GM19035 (cell line): ENCODE results near the gene RERE.

ENCODE experiments used
- ATAC-seq: cut with Tn5 transposase; IDR thresholded peaks from one replicate; pipeline ENCODE4 v1.9.1; 2021; ENCODE audit not compliant: unreplicated experiment

RERE gene

GRCh38 chr1:8418301-8418700, 399.1 kb downstream of the RERE start:
- ATAC-seq: no peak

- no peak for ATAC-seq
Measured at GRCh38 chr1:8417625-8418024, 399.8 kb downstream of the RERE start.

- no peak for ATAC-seq
Measured at GRCh38 chr1:8416881-8417280, 400.6 kb downstream of the RERE start.

GRCh38 chr1:8415526-8416278, 401.7 kb downstream of the RERE start:
- no peak for ATAC-seq

GRCh38 chr1:8412183-8412831, 405.1 kb downstream of the RERE start:
- no peak for ATAC-seq

- no peak for ATAC-seq
Measured at GRCh38 chr1:8411803-8412182, 405.6 kb downstream of the RERE start.

GRCh38 chr1:8410791-8411190, 406.6 kb downstream of the RERE start:
- no peak for ATAC-seq

- no peak for ATAC-seq
Measured at GRCh38 chr1:8409606-8410005, 407.8 kb downstream of the RERE start.

GRCh38 chr1:8409106-8409505, 408.3 kb downstream of the RERE start:
- no peak for ATAC-seq

GRCh38 chr1:8408151-8408839, 409.1 kb downstream of the RERE start:
- ATAC-seq: no peak

- ATAC-seq: no peak
Measured at GRCh38 chr1:8407652-8408051, 409.8 kb downstream of the RERE start.

GRCh38 chr1:8406960-8407359, 410.5 kb downstream of the RERE start:
- ATAC-seq: no peak

- ATAC-seq: no peak
Measured at GRCh38 chr1:8406011-8406410, 411.4 kb downstream of the RERE start.

GRCh38 chr1:8404460-8405370, 412.7 kb downstream of the RERE start:
- no peak for ATAC-seq

- no peak for ATAC-seq
Measured at GRCh38 chr1:8402109-8402710, 415.2 kb downstream of the RERE start.

GRCh38 chr1:8398677-8399076, 418.8 kb downstream of the RERE start:
- no peak for ATAC-seq

GRCh38 chr1:8398086-8398485, 419.4 kb downstream of the RERE start:
- ATAC-seq: no peak

- no peak for ATAC-seq
Measured at GRCh38 chr1:8397511-8397910, 419.9 kb downstream of the RERE start.

GRCh38 chr1:8396786-8397406, 420.5 kb downstream of the RERE start:
- ATAC-seq: no peak

- ATAC-seq: no peak
Measured at GRCh38 chr1:8396083-8396785, 421.2 kb downstream of the RERE start.
